Measurements from ENCODE around the gene GRB7. TPM values are rescaled to one million over a fixed set of nuclear protein-coding genes. Genes with fewer than 3 reads are reported as not detected.
A peak's percentile ranks its signal among the peaks of the same experiment; 100 is the strongest.

GRB7 gene
- total and polyA plus RNA-seq, 10 donors = 0.04 to 1.9 (median 0.51) TPM; not detected in 1

GRCh38 chr17:39726617-39727016 lies 11.1 kb upstream of the GRB7 start:
- DNase-seq = no peak
- Histone ChIP-seq H3K4me1 (peaks cover 7 to 34% (median 18%) of the 10 kb centered on the region in 6 donors), H3K4me3 (no peak overlapping the region), H3K27me3 (replicated peaks in 1 of 7) (no peaks in the 10 kb centered on the region), H3K36me3 (peaks cover 0 to 49% (median 23%) of the 10 kb centered on the region in 6 donors), H3K9me3 (no peaks in the 10 kb centered on the region), H3K27ac (no peak overlapping the region)
- 93 to 97% (median 95%) methylated on average over 8 to 9 of the region's 9 CpGs for whole genome bisulfite sequencing, 5 donors
- TF ChIP-seq POLR2AphosphoS5 (IDR thresholded peaks at IDR 0.05) (peak in 2 of 3 donors; percentile 11 to 49), CTCF (IDR thresholded peaks at IDR 0.05 in 8 of 11, conservative IDR thresholded peaks at IDR 0.05 in 3 of 11) (no peak)
- intact Hi-C loops (cut with DNase I; ENCODE audit: low total_unique reads) = no loop called here

- Histone ChIP-seq H3K4me3 (no peak overlapping the region), H3K36me3 (peaks cover 0 to 49% (median 23%) of the 10 kb centered on the region in 6 donors), H3K4me1 (peaks cover 7 to 34% (median 18%) of the 10 kb centered on the region in 6 donors), H3K9me3 (no peaks in the 10 kb centered on the region), H3K27me3 (replicated peaks in 1 of 7) (no peaks in the 10 kb centered on the region), H3K27ac (no peak overlapping the region)
- DNase-seq = no peak
- intact Hi-C loops (cut with DNase I; ENCODE audit: low total_unique reads) = no loop called here
- WGBS, 5 donors = 76 to 92% (median 88%) methylated on average over 9 to 10 of the region's 10 CpGs
- TF ChIP-seq POLR2AphosphoS5 (IDR thresholded peaks at IDR 0.05) = no peak
- no peak for TF ChIP-seq CTCF (IDR thresholded peaks at IDR 0.05 in 8 of 11, conservative IDR thresholded peaks at IDR 0.05 in 3 of 11)
- no peak for TF ChIP-seq POLR2A (IDR thresholded peaks at IDR 0.05)
These were observed 10.2 kb upstream of the GRB7 start for GRCh38 chr17:39727556-39727955.

GRCh38 chr17:39729280-39729851 lies 8.4 kb upstream of the GRB7 start:
- peaks cover 7 to 34% (median 18%) of the 10 kb centered on the region in 6 donors for H3K4me1 ChIP-seq
- intact Hi-C loops (cut with DNase I; ENCODE audit: low total_unique reads) = no loop called here
- H3K9me3 ChIP-seq = no peaks in the 10 kb centered on the region
- peaks cover 0 to 49% (median 23%) of the 10 kb centered on the region in 6 donors for H3K36me3 ChIP-seq
- 74 to 91% (median 77%) methylated on average over 6 of the region's 6 CpGs for WGBS, 5 donors
- TF ChIP-seq POLR2A (IDR thresholded peaks at IDR 0.05) = no peak
- TF ChIP-seq POLR2AphosphoS5 (IDR thresholded peaks at IDR 0.05) = no peak
- TF ChIP-seq CTCF (IDR thresholded peaks at IDR 0.05 in 8 of 11, conservative IDR thresholded peaks at IDR 0.05 in 3 of 11) = no peak
- H3K27me3 ChIP-seq (replicated peaks in 1 of 7) = no peaks in the 10 kb centered on the region
- DNase-seq = no peak
- peak overlapping the region in 7 of 8 donors; percentile 59 to 84 (median 69) for H3K4me3 ChIP-seq
- peak overlapping the region in 6 of 8 donors; percentile 91 to 99 (median 94) for H3K27ac ChIP-seq

GRCh38 chr17:39730095-39730921 lies 7.4 kb upstream of the GRB7 start, which contains the start of gene MIEN1:
TSS of gene MIEN1 (minus strand) at chr17:39730532. CDS start at chr17:39730495, 37 bp downstream.
- peak; percentile 98 for DNase-seq
- H3K9me3 ChIP-seq = no peaks in the 10 kb centered on the region
- peak within 1 kb of the TSS; percentile 89 to 99 (median 94) for H3K27ac ChIP-seq
- peak; percentile 97 to 99 (median 98) for TF ChIP-seq POLR2AphosphoS5 (IDR thresholded peaks at IDR 0.05)
- peak; percentile 45 to 79 (median 58) for TF ChIP-seq POLR2A (IDR thresholded peaks at IDR 0.05)
- peak; percentile 81 to 96 (median 93) for TF ChIP-seq CTCF (IDR thresholded peaks at IDR 0.05 in 8 of 11, conservative IDR thresholded peaks at IDR 0.05 in 3 of 11)
- peaks cover 7 to 34% (median 18%) of the 10 kb centered on the region in 6 donors for H3K4me1 ChIP-seq
- 1 to 3% (median 1%) methylated on average over 36 to 65 of the region's 65 CpGs for WGBS, 5 donors
- H3K27me3 ChIP-seq (replicated peaks in 1 of 7) = no peaks in the 10 kb centered on the region
- intact Hi-C loops (cut with DNase I; ENCODE audit: low total_unique reads) = no loop called here
- H3K4me3 ChIP-seq = peak within 1 kb of the TSS; percentile 59 to 84 (median 70)
- peaks cover 0 to 40% (median 22%) of the 10 kb centered on the region in 6 donors for H3K36me3 ChIP-seq

All from spleen (tissue), 11 donors.